Vagina (tissue), 2 donors: ENCODE data around the gene MRFAP1L1. TPM values are rescaled to one million over a fixed set of nuclear protein-coding genes. Genes with fewer than 3 reads are reported as not detected.
"Not testable (repeated sequence)": the region's sequence is repeated elsewhere in the genome, so short reads cannot be mapped to it uniquely, and the experiment has no call there.

ENCODE experiments used
- DNase-seq, 2 donors: peaks; one replicate each; pipeline ENCODE4 v3.0.0-alpha.2; 2017; ENCODE audit errors: extremely low spot score in 2 of 2
- H3K27ac ChIP-seq: fragments of 200-600 bp; sonication (generic); one replicate; pipeline ENCODE4 v1.5.1; 2019
- H3K27me3 ChIP-seq: fragments of 200-600 bp; sonication (generic); one replicate; pipeline ENCODE4 v1.5.1; 2019
- H3K36me3 ChIP-seq, 2 donors: fragments of 200-600 bp; sonication (generic); one replicate each; pipeline ENCODE4 v1.5.1; 2017 to 2019
- H3K4me1 ChIP-seq: fragments of 200-600 bp; sonication (generic); one replicate; pipeline ENCODE4 v1.5.1; 2019
- H3K4me3 ChIP-seq, 2 donors: fragments of 200-600 bp; sonication (generic); 1 replicate in 1 of 2; 2 replicates in 1 of 2; pipeline ENCODE4 v1.5.1; 2016 to 2019
- H3K9me3 ChIP-seq: fragments of 200-600 bp; sonication (generic); one replicate; pipeline ENCODE4 v1.5.1; 2019
- POLR2A ChIP-seq, 2 donors: fragments of 450-650 bp; IDR thresholded peaks; one replicate each; pipeline ENCODE4 v1.6.1; 2017; ENCODE audit warnings: antibody characterized with exemption in 2 of 2, mild to moderate bottlenecking in 2 of 2, moderate library complexity in 2 of 2
- POLR2AphosphoS5 ChIP-seq, 2 donors: sonication (generic); formaldehyde crosslinking; IDR thresholded peaks; one replicate each; pipeline ENCODE4 v1.9.0; 2017; ENCODE audit warnings: antibody characterized with exemption in 2 of 2, mild to moderate bottlenecking in 2 of 2, low read depth in 1 of 2; ENCODE audit not compliant: insufficient read depth in 1 of 2
- intact Hi-C: fragments of 100-400 bp; cut with DNase I; formaldehyde crosslinking; loops from one replicate; pipeline ENCODE4 v1.15.1; 2023
- total RNA-seq: library from RNA; depleted of rRNA; stranded (reverse); fragments of >200 nt; gene quantifications from one replicate; pipeline ENCODE4 v1.2.3, GENCODE V29; 2016
- TF ChIP-seq, protein P1 (sequence below), 3 experiments: fragments of 450-650 bp in 2 of 3; fragments of 200-600 bp in 1 of 3; sonication (generic) in 1 of 3; IDR thresholded peaks; one replicate each; pipeline ENCODE4 v1.5.1; 2017 to 2019; ENCODE audit warnings: antibody characterized with exemption in 3 of 3, mild to moderate bottlenecking in 2 of 3, moderate library complexity in 2 of 3

MRFAP1L1 gene
- total RNA-seq, 1 donor from 2014 or later: 73.9 TPM

DNA sequence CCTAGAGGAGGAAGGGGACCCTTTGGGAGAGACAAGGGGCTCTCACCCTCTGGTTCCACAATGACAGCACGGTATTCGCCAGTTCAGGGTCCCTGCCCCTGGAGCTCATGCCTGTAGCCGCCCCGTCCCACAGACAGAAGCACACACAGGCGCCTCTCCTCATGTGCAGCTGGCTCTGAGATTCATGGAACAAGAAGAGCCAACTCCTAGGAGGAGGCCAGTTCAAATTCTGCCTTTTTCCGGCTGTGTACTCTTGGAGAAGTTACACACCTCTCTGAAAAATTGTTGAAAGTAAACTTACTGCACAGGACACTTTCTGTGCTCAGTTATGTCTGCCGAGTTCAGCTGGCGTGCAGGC lies 21.6 kb upstream of the MRFAP1L1 start:
- no peak overlapping the region for H3K4me3 ChIP-seq
- no peak overlapping the region for H3K27ac ChIP-seq
- H3K4me1 ChIP-seq: peaks cover 22% of the 10 kb centered on the region
- H3K27me3 ChIP-seq: no peaks in the 10 kb centered on the region
- H3K36me3 ChIP-seq: no peaks in the 10 kb centered on the region
- DNase-seq: no peak
- TF ChIP-seq, protein P1, sequence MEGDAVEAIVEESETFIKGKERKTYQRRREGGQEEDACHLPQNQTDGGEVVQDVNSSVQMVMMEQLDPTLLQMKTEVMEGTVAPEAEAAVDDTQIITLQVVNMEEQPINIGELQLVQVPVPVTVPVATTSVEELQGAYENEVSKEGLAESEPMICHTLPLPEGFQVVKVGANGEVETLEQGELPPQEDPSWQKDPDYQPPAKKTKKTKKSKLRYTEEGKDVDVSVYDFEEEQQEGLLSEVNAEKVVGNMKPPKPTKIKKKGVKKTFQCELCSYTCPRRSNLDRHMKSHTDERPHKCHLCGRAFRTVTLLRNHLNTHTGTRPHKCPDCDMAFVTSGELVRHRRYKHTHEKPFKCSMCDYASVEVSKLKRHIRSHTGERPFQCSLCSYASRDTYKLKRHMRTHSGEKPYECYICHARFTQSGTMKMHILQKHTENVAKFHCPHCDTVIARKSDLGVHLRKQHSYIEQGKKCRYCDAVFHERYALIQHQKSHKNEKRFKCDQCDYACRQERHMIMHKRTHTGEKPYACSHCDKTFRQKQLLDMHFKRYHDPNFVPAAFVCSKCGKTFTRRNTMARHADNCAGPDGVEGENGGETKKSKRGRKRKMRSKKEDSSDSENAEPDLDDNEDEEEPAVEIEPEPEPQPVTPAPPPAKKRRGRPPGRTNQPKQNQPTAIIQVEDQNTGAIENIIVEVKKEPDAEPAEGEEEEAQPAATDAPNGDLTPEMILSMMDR (IDR thresholded peaks at IDR 0.05): no peak
- TF ChIP-seq POLR2A (IDR thresholded peaks at IDR 0.05) (no peak), POLR2AphosphoS5 (IDR thresholded peaks at IDR 0.05; ENCODE audit: insufficient read depth in 1 of 2, low read depth in 1 of 2) (no peak)
- intact Hi-C loops: no loop called here
- no peaks in the 10 kb centered on the region for H3K9me3 ChIP-seq

DNA sequence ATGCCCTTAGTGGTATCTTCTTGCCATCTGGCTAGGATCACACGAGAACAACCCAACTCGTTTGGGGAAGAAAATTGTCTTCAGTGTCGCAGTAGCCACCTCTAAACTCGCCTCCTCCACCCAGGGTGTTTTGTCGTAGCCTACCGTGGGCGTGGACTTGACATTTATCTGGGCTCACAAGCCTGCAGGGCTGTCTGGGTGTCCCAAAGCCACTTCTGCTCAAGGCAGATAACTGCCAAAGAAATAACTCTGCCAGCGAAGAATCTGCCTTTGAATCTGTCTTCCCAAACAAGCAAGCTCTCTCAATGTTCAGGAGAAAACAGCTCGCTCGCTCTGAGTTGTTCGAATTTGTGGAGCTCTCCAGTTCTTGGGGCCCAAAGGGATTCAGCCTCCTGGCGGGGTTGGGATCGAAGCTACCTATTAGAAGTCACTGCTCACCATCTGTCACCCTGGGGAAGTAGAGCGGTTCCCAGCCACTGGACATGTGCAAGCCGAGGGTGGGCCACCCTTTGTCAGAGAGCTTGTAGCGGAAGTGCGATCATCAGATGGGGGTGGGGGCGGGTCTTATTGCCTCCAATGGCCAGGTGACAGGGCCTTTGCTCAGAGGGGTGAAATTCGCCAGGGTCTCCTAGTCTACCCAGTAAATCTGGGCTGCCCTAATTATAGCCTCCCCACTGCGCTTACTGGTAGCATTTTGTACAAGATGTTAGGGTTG lies 21.1 kb upstream of the MRFAP1L1 start:
- Histone ChIP-seq H3K4me3 (no peak overlapping the region), H3K9me3 (no peaks in the 10 kb centered on the region), H3K36me3 (no peaks in the 10 kb centered on the region), H3K4me1 (peaks cover 22% of the 10 kb centered on the region), H3K27me3 (no peaks in the 10 kb centered on the region), H3K27ac (no peak overlapping the region)
- DNase-seq: no peak
- intact Hi-C loops: no loop called here
- TF ChIP-seq POLR2AphosphoS5 (IDR thresholded peaks at IDR 0.05; ENCODE audit: insufficient read depth in 1 of 2, low read depth in 1 of 2) (no peak), POLR2A (IDR thresholded peaks at IDR 0.05) (no peak)

DNA sequence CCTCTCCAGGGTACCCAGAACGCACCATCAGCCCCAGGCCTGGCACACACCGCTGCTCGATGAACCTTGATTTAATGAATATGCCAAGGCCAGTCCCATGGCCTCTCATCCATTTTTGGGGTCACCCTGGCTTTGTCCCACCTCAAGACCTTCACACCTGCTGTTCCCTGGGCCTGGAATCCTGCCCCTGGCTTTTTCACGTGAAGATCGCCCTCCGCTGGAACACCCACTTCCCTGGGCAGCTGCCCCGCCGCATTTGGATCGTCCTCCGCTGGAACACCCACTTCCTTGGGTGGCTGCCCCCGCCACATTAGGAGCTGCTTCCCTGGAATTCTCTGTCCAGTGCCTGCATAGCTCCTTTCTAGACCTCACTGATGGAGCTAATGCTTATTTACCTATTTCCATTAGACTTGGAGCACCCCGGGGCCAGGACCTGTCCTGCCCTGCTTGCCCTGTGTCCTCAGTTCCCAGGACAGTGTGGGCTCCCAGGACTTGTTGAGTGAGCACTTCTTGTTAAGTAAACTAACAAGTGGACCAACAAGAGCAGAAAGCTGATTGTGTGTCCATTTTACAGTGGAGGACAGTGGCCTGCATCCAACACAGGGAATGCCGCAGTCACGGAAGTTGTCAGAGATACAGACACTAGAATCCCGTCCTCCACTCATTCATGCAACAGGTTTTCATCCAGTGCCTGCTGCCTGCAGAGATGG lies 18.8 kb upstream of the MRFAP1L1 start:
- TF ChIP-seq POLR2A (IDR thresholded peaks at IDR 0.05) (no peak), POLR2AphosphoS5 (IDR thresholded peaks at IDR 0.05; ENCODE audit: insufficient read depth in 1 of 2, low read depth in 1 of 2) (no peak)
- TF ChIP-seq, protein P1 (IDR thresholded peaks at IDR 0.05): no peak
- H3K27ac ChIP-seq: no peak overlapping the region
- H3K36me3 ChIP-seq: no peaks in the 10 kb centered on the region
- no peak for DNase-seq
- intact Hi-C loops: loop anchor here (10.0 kb wide), 1 partner anchor 346 kb away; no protein-coding TSS in a partner anchor
- H3K27me3 ChIP-seq: no peaks in the 10 kb centered on the region
- no peaks in the 10 kb centered on the region for H3K9me3 ChIP-seq
- H3K4me3 ChIP-seq: no peak overlapping the region
- H3K4me1 ChIP-seq: peaks cover 32% of the 10 kb centered on the region

DNA sequence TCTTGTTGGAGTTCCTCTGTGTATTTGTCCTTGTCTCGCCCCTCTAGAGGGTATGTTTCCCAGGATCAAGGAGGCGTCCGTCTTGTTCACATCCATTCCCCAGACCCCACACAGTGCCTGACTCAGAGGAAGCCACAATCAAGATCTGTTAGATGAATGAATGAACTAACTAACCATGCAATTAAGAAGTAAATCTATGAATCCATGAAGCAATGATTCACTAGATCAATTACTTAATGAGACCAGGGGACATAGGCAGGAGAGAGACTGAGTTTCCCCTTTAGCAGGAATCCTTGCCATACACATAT lies 18.2 kb upstream of the MRFAP1L1 start:
- intact Hi-C loops: loop anchor here (10.0 kb wide), 1 partner anchor 347 kb away; no protein-coding TSS in a partner anchor

DNA sequence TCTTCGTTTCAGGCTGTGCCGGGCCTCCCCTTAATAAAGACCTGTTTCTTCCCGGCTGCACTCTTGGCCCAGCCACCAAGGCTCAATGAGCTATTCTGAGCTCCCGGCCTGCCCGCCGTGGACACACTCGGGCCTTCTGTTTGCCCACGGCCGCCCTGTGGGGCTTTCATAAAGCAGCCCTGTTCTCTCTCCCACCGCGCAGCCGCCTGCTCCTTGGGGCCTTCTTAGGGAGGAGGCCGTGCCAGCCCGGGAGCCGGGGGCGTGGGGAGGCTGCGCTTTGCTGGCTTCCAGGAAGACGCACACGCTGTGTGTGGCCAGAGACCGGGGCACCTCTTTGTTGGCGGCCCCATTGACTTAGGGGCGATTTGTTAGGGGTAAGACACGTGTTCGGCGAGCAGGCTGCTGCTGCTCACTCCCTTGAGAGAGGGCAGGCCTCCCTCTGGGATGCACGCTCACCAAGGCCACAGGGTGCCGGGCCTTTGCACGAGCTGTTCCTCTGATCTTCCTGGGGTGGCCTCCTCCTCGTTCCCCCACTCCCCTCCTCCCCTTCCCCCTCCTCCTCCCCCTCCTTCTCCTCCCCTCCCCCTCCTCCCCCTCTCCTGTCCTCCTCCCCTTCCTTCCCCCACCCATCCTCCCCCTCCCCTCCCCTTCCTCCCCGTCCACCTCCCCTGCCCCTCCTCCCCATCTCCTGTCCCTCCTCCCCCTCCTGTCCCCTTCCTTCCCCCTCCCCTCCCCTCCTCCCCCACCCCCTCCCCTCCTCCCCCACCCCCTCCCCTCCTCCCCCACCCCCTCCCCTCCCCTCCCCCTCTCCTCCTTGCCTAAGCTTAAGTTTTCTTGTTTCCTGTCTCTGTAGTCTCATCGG lies 17.6 kb upstream of the MRFAP1L1 start:
- Histone ChIP-seq H3K27me3 (no peaks in the 10 kb centered on the region), H3K27ac (no peak overlapping the region), H3K4me1 (peaks cover 21% of the 10 kb centered on the region), H3K4me3 (no peak overlapping the region), H3K36me3 (no peaks in the 10 kb centered on the region), H3K9me3 (no peaks in the 10 kb centered on the region)
- TF ChIP-seq POLR2A (IDR thresholded peaks at IDR 0.05) (no peak), POLR2AphosphoS5 (IDR thresholded peaks at IDR 0.05; ENCODE audit: insufficient read depth in 1 of 2, low read depth in 1 of 2) (no peak)
- TF ChIP-seq, protein P1 (IDR thresholded peaks at IDR 0.05): no peak
- intact Hi-C loops: loop anchor here (10.0 kb wide), 1 partner anchor 347 kb away; no protein-coding TSS in a partner anchor
- no peak for DNase-seq

More for the DNA sequence above, 18.2 kb upstream of the MRFAP1L1 start:
- H3K27ac ChIP-seq: no peak overlapping the region
- H3K36me3 ChIP-seq: no peaks in the 10 kb centered on the region
- H3K27me3 ChIP-seq: no peaks in the 10 kb centered on the region
- no peaks in the 10 kb centered on the region for H3K9me3 ChIP-seq
- no peak overlapping the region for H3K4me3 ChIP-seq
- TF ChIP-seq POLR2A (IDR thresholded peaks at IDR 0.05): no peak
- TF ChIP-seq POLR2AphosphoS5 (IDR thresholded peaks at IDR 0.05; ENCODE audit: insufficient read depth in 1 of 2, low read depth in 1 of 2): no peak
- TF ChIP-seq, protein P1 (IDR thresholded peaks at IDR 0.05): no peak
- no peak for DNase-seq
- peaks cover 26% of the 10 kb centered on the region for H3K4me1 ChIP-seq

DNA sequence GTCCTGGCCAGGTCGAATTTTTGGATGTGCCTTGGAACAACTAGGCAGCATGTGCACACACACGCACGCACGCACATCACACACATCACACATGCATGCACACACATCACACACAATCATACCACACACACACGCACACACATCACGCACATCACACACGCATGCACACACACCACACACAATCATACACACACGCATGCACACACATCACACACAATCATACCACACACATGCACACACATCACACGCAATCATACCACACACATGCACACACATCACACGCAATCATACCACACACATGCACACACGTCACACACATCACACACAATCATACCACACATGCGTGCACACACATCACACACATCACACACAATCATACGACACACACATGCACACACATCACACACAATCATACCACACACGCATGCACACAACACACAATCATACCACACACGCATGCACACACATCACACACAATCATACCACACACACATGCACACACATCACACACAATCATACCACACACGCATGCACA lies 15.8 kb upstream of the MRFAP1L1 start:
- DNase-seq, H3K27me3 ChIP-seq, H3K27ac ChIP-seq, H3K4me3 ChIP-seq, H3K36me3 ChIP-seq, H3K9me3 ChIP-seq: not testable (repeated sequence)
- peaks cover 20% of the 10 kb centered on the region for H3K4me1 ChIP-seq
- intact Hi-C loops: loop anchor here (10.0 kb wide), 1 partner anchor 349 kb away; no protein-coding TSS in a partner anchor
